Fibroblast of villous mesenchyme (primary cell): ENCODE measurements around the gene DDX55. TPM values are rescaled to one million over a fixed set of nuclear protein-coding genes. Genes with fewer than 3 reads are reported as not detected.
A peak's percentile ranks its signal among the peaks of the same experiment; 100 is the strongest.

Source experiments
- DNase-seq: peaks from one replicate; pipeline ENCODE4 v3.0.0-alpha.2; 2010; ENCODE audit warnings: low read depth
- H3K4me3 ChIP-seq: 2 replicates; pipeline ENCODE4 v1.5.1; 2011; ENCODE audit warnings: low read depth, mild to moderate bottlenecking, low read length
- total RNA-seq: library from RNA; depleted of rRNA; stranded (reverse); fragments of >200 nt; gene quantifications from 2 replicates; pipeline ENCODE4 v1.2.3, GENCODE V29; 2012
- TF ChIP-seq, protein P1 (sequence below): IDR thresholded peaks from 2 replicates; pipeline ENCODE4 v1.5.1; 2012; ENCODE audit warnings: low read depth, mild to moderate bottlenecking, low read length; ENCODE audit not compliant: insufficient read depth

The DDX55 gene
- total RNA-seq, 1 donor, result 21.6 TPM

DNA sequence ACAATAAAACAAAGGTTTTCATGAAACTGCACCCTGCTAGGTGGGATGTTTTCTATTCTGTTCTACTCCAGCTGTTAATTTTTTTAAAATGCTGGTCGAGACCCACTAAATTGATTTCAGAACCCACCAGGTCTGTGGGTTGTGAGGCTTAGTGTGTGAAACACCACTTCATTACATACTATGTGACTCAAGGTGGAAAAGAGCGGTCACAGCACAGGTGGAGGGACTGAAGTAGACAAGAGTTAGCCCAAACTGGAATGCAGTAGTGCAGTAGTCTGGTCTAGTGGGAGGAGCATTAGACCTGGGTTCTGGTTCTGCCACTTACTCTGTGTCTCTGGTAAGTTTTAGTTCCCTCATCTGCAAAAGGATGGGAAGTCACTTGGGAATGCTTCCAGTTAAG lies 12.2 kb downstream of the DDX55 start:
- DNase-seq, result no peak
- TF ChIP-seq, protein P1, sequence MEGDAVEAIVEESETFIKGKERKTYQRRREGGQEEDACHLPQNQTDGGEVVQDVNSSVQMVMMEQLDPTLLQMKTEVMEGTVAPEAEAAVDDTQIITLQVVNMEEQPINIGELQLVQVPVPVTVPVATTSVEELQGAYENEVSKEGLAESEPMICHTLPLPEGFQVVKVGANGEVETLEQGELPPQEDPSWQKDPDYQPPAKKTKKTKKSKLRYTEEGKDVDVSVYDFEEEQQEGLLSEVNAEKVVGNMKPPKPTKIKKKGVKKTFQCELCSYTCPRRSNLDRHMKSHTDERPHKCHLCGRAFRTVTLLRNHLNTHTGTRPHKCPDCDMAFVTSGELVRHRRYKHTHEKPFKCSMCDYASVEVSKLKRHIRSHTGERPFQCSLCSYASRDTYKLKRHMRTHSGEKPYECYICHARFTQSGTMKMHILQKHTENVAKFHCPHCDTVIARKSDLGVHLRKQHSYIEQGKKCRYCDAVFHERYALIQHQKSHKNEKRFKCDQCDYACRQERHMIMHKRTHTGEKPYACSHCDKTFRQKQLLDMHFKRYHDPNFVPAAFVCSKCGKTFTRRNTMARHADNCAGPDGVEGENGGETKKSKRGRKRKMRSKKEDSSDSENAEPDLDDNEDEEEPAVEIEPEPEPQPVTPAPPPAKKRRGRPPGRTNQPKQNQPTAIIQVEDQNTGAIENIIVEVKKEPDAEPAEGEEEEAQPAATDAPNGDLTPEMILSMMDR, result no peak
- no peak overlapping the region for H3K4me3 ChIP-seq

DNA sequence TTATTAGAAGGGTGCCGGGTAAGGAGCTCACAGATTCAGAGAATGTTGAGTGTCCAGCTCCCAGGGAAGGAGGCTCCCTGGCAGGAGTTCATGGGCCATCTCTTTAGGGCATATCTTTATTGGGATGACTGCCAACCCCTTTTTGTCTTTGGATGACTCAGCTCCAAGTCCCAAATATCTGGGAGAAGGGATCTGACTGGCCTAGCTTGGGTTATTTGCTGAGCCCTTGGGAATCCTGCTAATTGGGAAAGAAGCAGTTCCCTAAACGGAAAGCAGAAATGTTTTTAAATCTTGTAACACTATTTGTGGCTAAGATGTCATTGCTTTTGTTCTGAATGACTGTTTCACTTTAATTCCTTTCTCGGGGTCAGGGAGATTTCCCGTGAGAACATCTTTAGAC lies 12.6 kb downstream of the DDX55 start:
- TF ChIP-seq, protein P1, result no peak
- peak; percentile 77 for DNase-seq

DNA sequence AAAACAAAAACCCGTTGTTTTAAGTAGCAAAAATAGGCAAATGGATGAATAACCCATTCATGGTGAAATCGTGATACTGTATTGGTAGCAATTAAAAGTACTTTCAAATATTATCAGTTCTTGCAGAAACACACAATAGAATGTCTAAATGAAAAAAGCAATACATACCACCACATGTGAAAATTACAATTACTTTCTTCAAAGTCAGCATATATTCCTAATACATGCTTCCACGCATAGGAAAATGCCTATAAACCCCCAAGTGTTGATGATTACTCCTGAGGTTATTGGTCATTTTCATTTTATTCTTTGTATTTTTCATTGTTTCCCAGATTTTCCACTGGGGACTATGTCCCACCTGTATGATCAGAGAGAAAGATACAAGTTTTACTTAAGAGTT lies 15.2 kb downstream of the DDX55 start:
- TF ChIP-seq, protein P1, result no peak
- H3K4me3 ChIP-seq, result no peak overlapping the region
- DNase-seq, result no peak

More for the DNA sequence above, 12.6 kb downstream of the DDX55 start:
- no peak overlapping the region for H3K4me3 ChIP-seq

DNA sequence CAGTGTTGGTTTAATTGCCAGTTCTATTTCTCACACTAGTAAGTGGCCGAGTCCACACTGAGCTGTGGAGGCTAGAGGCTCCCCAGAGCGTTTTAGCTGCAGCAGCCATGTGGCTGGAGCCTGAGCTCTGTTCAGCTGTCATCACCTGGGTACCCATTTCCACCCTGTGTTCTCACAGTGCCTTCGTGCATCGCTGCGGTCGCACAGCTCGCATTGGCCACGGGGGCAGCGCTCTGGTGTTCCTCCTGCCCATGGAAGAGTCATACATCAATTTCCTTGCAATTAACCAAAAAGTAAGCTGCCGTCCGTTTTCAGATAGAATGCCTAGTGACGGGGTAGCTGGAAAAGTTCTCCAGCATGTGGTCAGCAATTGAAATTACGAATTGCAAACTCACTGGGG lies 15.7 kb downstream of the DDX55 start:
- no peak for DNase-seq
- no peak overlapping the region for H3K4me3 ChIP-seq
- TF ChIP-seq, protein P1, result no peak

DNA sequence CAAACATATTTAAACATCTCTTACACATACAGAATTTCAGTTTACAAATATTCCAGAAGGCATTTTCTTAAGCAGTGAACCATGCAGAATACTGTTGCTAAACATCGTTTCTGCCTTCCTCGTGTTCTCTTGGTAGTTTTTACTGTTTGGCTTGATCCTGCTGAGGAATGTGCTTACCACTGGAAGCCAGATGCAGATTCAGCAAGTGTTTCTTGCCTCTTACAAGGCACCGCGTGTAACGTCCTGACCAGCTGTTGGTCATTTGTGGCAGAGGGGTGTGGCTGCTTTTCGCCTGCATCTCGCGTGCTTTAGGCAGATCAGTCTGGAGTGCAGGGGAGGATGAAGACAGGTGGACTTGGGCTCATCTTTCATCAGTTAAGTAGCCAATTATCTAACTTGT lies 19.2 kb downstream of the DDX55 start:
- peak; percentile 19 for DNase-seq
- H3K4me3 ChIP-seq, result no peak overlapping the region
- TF ChIP-seq, protein P1, result no peak

DNA sequence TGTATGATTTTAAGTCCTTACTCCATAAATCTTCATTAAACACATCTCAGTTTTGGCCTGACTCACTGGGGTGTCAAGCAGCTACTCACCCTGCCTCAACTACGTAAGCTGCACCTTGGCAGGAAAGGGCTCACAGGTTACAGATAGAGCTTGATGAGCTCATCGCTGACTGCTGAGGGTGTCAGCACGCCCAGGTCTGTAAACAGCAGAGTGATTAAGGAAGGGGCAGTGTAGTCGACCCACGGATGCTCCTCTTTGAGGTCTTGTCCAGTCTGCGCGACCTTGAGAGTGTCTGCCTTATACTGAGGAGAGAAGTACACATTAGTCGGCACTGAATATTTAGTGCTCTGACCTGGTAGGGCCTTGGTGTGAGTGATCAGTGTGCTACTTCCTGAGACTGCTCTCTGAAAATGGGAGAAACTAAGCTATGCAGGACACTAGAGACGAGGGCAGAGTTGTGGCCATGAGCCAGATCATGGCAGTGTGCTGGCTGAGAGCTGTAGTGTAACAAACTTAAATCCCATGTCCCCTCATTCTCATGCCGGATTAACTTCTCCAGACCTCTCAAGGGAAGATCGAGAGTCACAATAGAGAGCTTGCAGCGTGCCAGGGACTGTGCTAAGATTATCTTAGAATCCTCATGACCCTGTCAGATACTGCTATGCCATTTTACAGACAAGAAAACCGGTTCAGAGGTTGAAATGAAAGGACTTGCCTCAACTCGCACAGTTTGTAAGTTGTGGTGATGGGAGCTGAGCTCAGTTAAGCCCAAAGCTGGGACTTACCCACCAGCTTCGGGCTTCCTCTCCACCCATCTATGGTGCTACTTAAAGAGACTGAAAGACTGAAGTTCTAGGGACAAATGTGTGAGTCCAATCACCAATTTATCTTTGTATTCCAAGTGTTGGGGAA lies 20.0 kb downstream of the DDX55 start:
- DNase-seq, result no peak
- TF ChIP-seq, protein P1, result no peak

More for the DNA sequence above, 20.0 kb downstream of the DDX55 start:
- H3K4me3 ChIP-seq, result no peak overlapping the region
